Liver (tissue), 9 donors: ENCODE measurements around the gene IQCH. TPM values are rescaled to one million over a fixed set of nuclear protein-coding genes. Genes with fewer than 3 reads are reported as not detected.

Experiments used
- DNase-seq: peaks from one replicate; pipeline ENCODE4 v3.0.0-alpha.2; 2017; ENCODE audit warnings: low spot score
- H3K27ac ChIP-seq, 2 donors: one replicate each; pipeline ENCODE4 v1.7.0; 2013; ENCODE audit warnings: inconsistent platforms in 2 of 2, low read length in 2 of 2, control low read depth in 1 of 2, low read depth in 1 of 2, mild to moderate bottlenecking in 1 of 2
- H3K27me3 ChIP-seq, 4 donors: one replicate each; pipeline versions ENCODE4 v1.6.1 to v1.7.0; 2013; ENCODE audit warnings: low read length in 3 of 4, inconsistent platforms in 1 of 4, mild to moderate bottlenecking in 1 of 4, moderate library complexity in 1 of 4; ENCODE audit not compliant: control insufficient read depth in 4 of 4, insufficient read depth in 4 of 4
- H3K36me3 ChIP-seq, 4 donors: one replicate each; pipeline versions ENCODE4 v1.6.1 to v1.7.0; 2013; ENCODE audit warnings: low read length in 3 of 4, mild to moderate bottlenecking in 3 of 4, low read depth in 1 of 4, moderate library complexity in 1 of 4; ENCODE audit not compliant: control insufficient read depth in 4 of 4, insufficient read depth in 3 of 4
- H3K4me1 ChIP-seq, 4 donors: one replicate each; pipeline versions ENCODE4 v1.6.1 to v1.7.0; 2013; ENCODE audit warnings: low read length in 3 of 4, mild to moderate bottlenecking in 3 of 4, moderate library complexity in 1 of 4; ENCODE audit not compliant: control insufficient read depth in 4 of 4, insufficient read depth in 4 of 4
- H3K4me3 ChIP-seq, 3 donors: one replicate each; pipeline versions ENCODE4 v1.6.1 to v1.7.0; 2013; ENCODE audit warnings: low read length in 3 of 3, control low read depth in 1 of 3, low read depth in 1 of 3, mild to moderate bottlenecking in 1 of 3
- H3K9ac ChIP-seq, 2 donors: one replicate each; pipeline ENCODE4 v1.7.0; 2013; ENCODE audit warnings: low read length in 2 of 2, mild to moderate bottlenecking in 2 of 2, moderate library complexity in 2 of 2, control low read depth in 1 of 2, low read depth in 1 of 2
- H3K9me3 ChIP-seq, 4 donors: one replicate each; pipeline versions ENCODE4 v1.6.1 to v1.7.0; 2013; ENCODE audit warnings: low read length in 3 of 4; ENCODE audit not compliant: control insufficient read depth in 4 of 4
- EGR1 ChIP-seq, 2 donors: IDR thresholded peaks; 2 replicates each; pipeline ENCODE4 v1.6.1; 2016 to 2018; ENCODE audit warnings: antibody characterized with exemption in 2 of 2, low read depth in 2 of 2
- FOXA2 ChIP-seq: IDR thresholded peaks from 2 replicates; pipeline ENCODE4 v1.6.1; 2016; ENCODE audit warnings: antibody characterized with exemption
- GABPA ChIP-seq, 2 donors: IDR thresholded peaks in 1 of 2; conservative IDR thresholded peaks in 1 of 2; 2 replicates each; pipeline ENCODE4 v1.6.1; 2016; ENCODE audit warnings: antibody characterized with exemption in 2 of 2, mild to moderate bottlenecking in 1 of 2, moderate library complexity in 1 of 2
- HNF4A ChIP-seq, 2 donors: conservative IDR thresholded peaks; 2 replicates each; pipeline ENCODE4 v1.6.1; 2016; ENCODE audit warnings: antibody characterized with exemption in 2 of 2, mild to moderate bottlenecking in 2 of 2
- HNF4G ChIP-seq: IDR thresholded peaks from 2 replicates; pipeline ENCODE4 v1.6.1; 2016; ENCODE audit warnings: antibody characterized with exemption
- JUND ChIP-seq, 2 donors: IDR thresholded peaks; 2 replicates each; pipeline ENCODE4 v1.6.1; 2016; ENCODE audit warnings: antibody characterized with exemption in 2 of 2
- RAD21 ChIP-seq, 2 donors: IDR thresholded peaks; 2 replicates each; pipeline ENCODE4 v1.6.1; 2016; ENCODE audit warnings: antibody characterized with exemption in 2 of 2, mild to moderate bottlenecking in 2 of 2
- RXRA ChIP-seq, 2 donors: IDR thresholded peaks; 2 replicates each; pipeline ENCODE4 v1.6.1; 2017 to 2018; ENCODE audit warnings: antibody characterized with exemption in 2 of 2, mild to moderate bottlenecking in 1 of 2
- SP1 ChIP-seq: IDR thresholded peaks from 2 replicates; pipeline ENCODE4 v1.6.1; 2018; ENCODE audit warnings: antibody characterized with exemption, mild to moderate bottlenecking
- TAF1 ChIP-seq: conservative IDR thresholded peaks from 2 replicates; pipeline ENCODE4 v1.6.1; 2016; ENCODE audit warnings: antibody characterized with exemption, mild to moderate bottlenecking
- YY1 ChIP-seq: IDR thresholded peaks from 2 replicates; pipeline ENCODE4 v1.6.1; 2016; ENCODE audit warnings: antibody characterized with exemption, mild to moderate bottlenecking
- WGBS: extraction: QIAGEN DNeasy Blood & Tissue Kit; methylation state at CpG from one replicate; pipeline ENCODE4 v1.1.7; 2013; 5-methylcytosine and 5-hydroxymethylcytosine counted together
- polyA plus RNA-seq, 2 donors: library from polyadenylated mRNA; stranded (reverse) in 1 of 2; unstranded in 1 of 2; fragments of 200-250 nt in 1 of 2; fragments of >200 nt in 1 of 2; fragmentation: Nextera tagmentation in 1 of 2; extraction: Ambion mirVana in 1 of 2; gene quantifications; one replicate each; pipeline versions ENCODE4 v1.2.1 to v1.2.3, GENCODE V29; 2013 to 2015
- total RNA-seq, 2 donors: library from RNA; depleted of rRNA; stranded (reverse); fragments of >200 nt; gene quantifications; one replicate each; pipeline ENCODE4 v1.2.3, GENCODE V29; 2014
- TF ChIP-seq, protein P1 (sequence below): IDR thresholded peaks from 2 replicates; pipeline ENCODE4 v1.6.1; 2016; ENCODE audit warnings: antibody characterized with exemption, mild to moderate bottlenecking
- TF ChIP-seq, protein P2 (sequence below): IDR thresholded peaks from 2 replicates; pipeline ENCODE4 v1.6.1; 2016; ENCODE audit warnings: antibody characterized with exemption
- TF ChIP-seq, protein P3 (sequence below): IDR thresholded peaks from 2 replicates; pipeline ENCODE4 v1.6.1; 2016; ENCODE audit warnings: antibody characterized with exemption
- donor health status: healthy.
- donor health status: healthy.
- donor health status: healthy.
- donor health status: healthy.
- donor health status: healthy.

The IQCH gene
- total and polyA plus RNA-seq, 4 donors = 0.23 to 1.6 (median 0.86) TPM

DNA sequence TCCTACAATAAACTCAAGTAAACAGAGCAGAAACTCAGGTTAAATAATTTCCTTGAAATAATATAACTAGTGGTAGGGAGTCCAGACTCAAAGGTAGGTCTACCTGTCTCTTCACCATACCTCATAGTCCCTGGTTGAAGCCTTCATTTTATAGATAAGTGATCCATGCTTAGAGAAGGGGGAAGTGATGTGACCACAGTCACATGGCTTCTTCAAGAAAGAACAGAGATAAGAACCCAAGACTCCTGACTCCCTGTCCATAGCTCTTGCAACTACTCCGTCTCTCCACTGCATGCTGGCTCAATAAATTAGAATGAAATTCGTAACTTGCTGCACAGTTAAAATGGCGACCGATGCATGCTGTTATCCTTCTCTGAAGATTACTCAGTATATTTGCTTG is 255.3 kb downstream of the IQCH start (continued):
- TF ChIP-seq, protein P1, sequence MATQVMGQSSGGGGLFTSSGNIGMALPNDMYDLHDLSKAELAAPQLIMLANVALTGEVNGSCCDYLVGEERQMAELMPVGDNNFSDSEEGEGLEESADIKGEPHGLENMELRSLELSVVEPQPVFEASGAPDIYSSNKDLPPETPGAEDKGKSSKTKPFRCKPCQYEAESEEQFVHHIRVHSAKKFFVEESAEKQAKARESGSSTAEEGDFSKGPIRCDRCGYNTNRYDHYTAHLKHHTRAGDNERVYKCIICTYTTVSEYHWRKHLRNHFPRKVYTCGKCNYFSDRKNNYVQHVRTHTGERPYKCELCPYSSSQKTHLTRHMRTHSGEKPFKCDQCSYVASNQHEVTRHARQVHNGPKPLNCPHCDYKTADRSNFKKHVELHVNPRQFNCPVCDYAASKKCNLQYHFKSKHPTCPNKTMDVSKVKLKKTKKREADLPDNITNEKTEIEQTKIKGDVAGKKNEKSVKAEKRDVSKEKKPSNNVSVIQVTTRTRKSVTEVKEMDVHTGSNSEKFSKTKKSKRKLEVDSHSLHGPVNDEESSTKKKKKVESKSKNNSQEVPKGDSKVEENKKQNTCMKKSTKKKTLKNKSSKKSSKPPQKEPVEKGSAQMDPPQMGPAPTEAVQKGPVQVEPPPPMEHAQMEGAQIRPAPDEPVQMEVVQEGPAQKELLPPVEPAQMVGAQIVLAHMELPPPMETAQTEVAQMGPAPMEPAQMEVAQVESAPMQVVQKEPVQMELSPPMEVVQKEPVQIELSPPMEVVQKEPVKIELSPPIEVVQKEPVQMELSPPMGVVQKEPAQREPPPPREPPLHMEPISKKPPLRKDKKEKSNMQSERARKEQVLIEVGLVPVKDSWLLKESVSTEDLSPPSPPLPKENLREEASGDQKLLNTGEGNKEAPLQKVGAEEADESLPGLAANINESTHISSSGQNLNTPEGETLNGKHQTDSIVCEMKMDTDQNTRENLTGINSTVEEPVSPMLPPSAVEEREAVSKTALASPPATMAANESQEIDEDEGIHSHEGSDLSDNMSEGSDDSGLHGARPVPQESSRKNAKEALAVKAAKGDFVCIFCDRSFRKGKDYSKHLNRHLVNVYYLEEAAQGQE = no peak
- TF ChIP-seq SP1 (no peak), RAD21 (IDR thresholded peaks at IDR 0.05) (no peak), HNF4A (conservative IDR thresholded peaks at IDR 0.05) (no peak)
- TF ChIP-seq, protein P2, sequence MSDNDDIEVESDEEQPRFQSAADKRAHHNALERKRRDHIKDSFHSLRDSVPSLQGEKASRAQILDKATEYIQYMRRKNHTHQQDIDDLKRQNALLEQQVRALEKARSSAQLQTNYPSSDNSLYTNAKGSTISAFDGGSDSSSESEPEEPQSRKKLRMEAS = no peak

DNA sequence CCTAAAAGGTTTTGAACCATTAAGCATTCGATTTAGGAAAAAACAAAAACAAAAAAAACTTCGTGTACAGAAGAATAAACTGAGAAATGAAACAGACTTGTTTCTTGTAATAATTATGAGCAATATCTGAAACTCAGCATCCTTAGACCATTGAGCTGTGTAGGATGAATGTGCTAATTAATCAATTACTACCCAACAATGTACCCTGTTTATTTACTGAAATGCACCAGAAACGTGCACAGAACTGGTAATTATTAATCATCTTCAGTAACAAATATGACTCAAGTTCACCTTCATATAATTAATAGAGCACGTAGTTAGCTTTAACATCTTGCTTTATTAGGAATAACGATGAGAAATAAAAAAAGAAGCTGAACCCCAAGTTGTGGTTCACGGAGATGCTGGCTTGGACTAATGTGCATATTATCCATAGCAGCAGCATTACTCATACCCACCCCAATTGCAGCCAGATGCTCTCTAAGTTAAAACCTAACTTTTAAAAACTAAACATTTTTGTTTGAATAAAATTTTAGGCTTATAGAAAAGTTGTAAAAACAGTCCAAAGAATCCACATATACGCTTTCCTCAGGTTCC is 256.1 kb downstream of the IQCH start:
- TF ChIP-seq EGR1 (IDR thresholded peaks at IDR 0.05; ENCODE audit: low read depth in 2 of 2) = no peak
- no peak for TF ChIP-seq FOXA2
- TF ChIP-seq YY1 = no peak
- TF ChIP-seq HNF4G = no peak
- TF ChIP-seq, protein P1 = no peak
- TF ChIP-seq RXRA (IDR thresholded peaks at IDR 0.05) = no peak
- no peak for TF ChIP-seq GABPA (IDR thresholded peaks at IDR 0.05 in 1 of 2, conservative IDR thresholded peaks at IDR 0.05 in 1 of 2)
- no peak for TF ChIP-seq SP1
- no peak for TF ChIP-seq TAF1
- TF ChIP-seq HNF4A (conservative IDR thresholded peaks at IDR 0.05) = no peak
- TF ChIP-seq, protein P3, sequence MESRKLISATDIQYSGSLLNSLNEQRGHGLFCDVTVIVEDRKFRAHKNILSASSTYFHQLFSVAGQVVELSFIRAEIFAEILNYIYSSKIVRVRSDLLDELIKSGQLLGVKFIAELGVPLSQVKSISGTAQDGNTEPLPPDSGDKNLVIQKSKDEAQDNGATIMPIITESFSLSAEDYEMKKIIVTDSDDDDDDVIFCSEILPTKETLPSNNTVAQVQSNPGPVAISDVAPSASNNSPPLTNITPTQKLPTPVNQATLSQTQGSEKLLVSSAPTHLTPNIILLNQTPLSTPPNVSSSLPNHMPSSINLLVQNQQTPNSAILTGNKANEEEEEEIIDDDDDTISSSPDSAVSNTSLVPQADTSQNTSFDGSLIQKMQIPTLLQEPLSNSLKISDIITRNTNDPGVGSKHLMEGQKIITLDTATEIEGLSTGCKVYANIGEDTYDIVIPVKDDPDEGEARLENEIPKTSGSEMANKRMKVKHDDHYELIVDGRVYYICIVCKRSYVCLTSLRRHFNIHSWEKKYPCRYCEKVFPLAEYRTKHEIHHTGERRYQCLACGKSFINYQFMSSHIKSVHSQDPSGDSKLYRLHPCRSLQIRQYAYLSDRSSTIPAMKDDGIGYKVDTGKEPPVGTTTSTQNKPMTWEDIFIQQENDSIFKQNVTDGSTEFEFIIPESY = no peak
- TF ChIP-seq RAD21 (IDR thresholded peaks at IDR 0.05) = no peak
- TF ChIP-seq JUND (IDR thresholded peaks at IDR 0.05) = no peak
- peaks cover 4 to 24% (median 15%) of the 10 kb centered on the region in 4 donors for H3K36me3 ChIP-seq
- H3K4me1 ChIP-seq = peaks cover 0 to 1% (median 0%) of the 10 kb centered on the region in 4 donors
- no peak overlapping the region for H3K27ac ChIP-seq
- no peaks in the 10 kb centered on the region for H3K9me3 ChIP-seq
- H3K4me3 ChIP-seq = no peak overlapping the region
- DNase-seq = no peak
- no peaks in the 10 kb centered on the region for H3K27me3 ChIP-seq
- no peak overlapping the region for H3K9ac ChIP-seq
- WGBS = 89% methylated on average over 7 of the region's 7 CpGs
